ENCODE results near the gene AKAP8.
"Not testable (repeated sequence)": the region's sequence is repeated elsewhere in the genome, so short reads cannot be mapped to it uniquely, and the experiment has no call there.

AKAP8 gene

GRCh38 chr19:15404097-15404779, 24.7 kb upstream of the AKAP8 start:
- no peak for DNase-seq (ENCODE audit: low read depth)

GRCh38 chr19:15403151-15403531, 23.6 kb upstream of the AKAP8 start:
- DNase-seq (ENCODE audit: low read depth): no peak

GRCh38 chr19:15402411-15403150, 23.0 kb upstream of the AKAP8 start:
- DNase-seq (ENCODE audit: low read depth): no peak

- no peak for DNase-seq (ENCODE audit: low read depth)
Observed at GRCh38 chr19:15401397-15401710, 21.8 kb upstream of the AKAP8 start.

- DNase-seq (ENCODE audit: low read depth): no peak
Observed at GRCh38 chr19:15400521-15401396, 21.2 kb upstream of the AKAP8 start.

- no peak for DNase-seq (ENCODE audit: low read depth)
Observed at GRCh38 chr19:15399635-15400034, 20.0 kb upstream of the AKAP8 start.

GRCh38 chr19:15399234-15399515, 19.6 kb upstream of the AKAP8 start:
- no peak for DNase-seq (ENCODE audit: low read depth)

GRCh38 chr19:15398501-15399233, 19.1 kb upstream of the AKAP8 start:
- DNase-seq (ENCODE audit: low read depth): no peak

- DNase-seq (ENCODE audit: low read depth): no peak
Observed at GRCh38 chr19:15397782-15398181, 18.2 kb upstream of the AKAP8 start.

GRCh38 chr19:15397236-15397635, 17.6 kb upstream of the AKAP8 start:
- DNase-seq (ENCODE audit: low read depth): no peak

GRCh38 chr19:15396436-15396835, 16.8 kb upstream of the AKAP8 start:
- DNase-seq (ENCODE audit: low read depth): no peak

- DNase-seq (ENCODE audit: low read depth): not testable (repeated sequence)
Observed at GRCh38 chr19:15395251-15395650, 15.7 kb upstream of the AKAP8 start.

GRCh38 chr19:15394426-15394825, 14.8 kb upstream of the AKAP8 start:
- DNase-seq (ENCODE audit: low read depth): no peak

GRCh38 chr19:15393963-15394362, 14.4 kb upstream of the AKAP8 start:
- no peak for DNase-seq (ENCODE audit: low read depth)

GRCh38 chr19:15390814-15391213, 11.2 kb upstream of the AKAP8 start:
- no peak for DNase-seq (ENCODE audit: low read depth)

GRCh38 chr19:15381864-15382263, 2.3 kb upstream of the AKAP8 start:
- no peak for DNase-seq (ENCODE audit: low read depth)

GRCh38 chr19:15381429-15381828, 1.8 kb upstream of the AKAP8 start:
- no peak for DNase-seq (ENCODE audit: low read depth)

GRCh38 chr19:15379999-15380647, 536 bp upstream of the AKAP8 start:
- DNase-seq (ENCODE audit: low read depth): no peak

GRCh38 chr19:15378534-15379082, 979 bp downstream of the AKAP8 start:
- no peak for DNase-seq (ENCODE audit: low read depth)

GRCh38 chr19:15374796-15375440, 4.7 kb downstream of the AKAP8 start:
- no peak for DNase-seq (ENCODE audit: low read depth)

GRCh38 chr19:15374105-15374651, 5.4 kb downstream of the AKAP8 start:
- DNase-seq (ENCODE audit: low read depth): no peak

All from activated gamma-delta T cell treated with anti-CD3 and anti-CD28 coated beads, Interleukin-2, amount 50 U/mL, for 16 hours (primary cell).